Islet precursor cell (in vitro differentiated cells): ENCODE measurements around the gene UNC5A.

ENCODE experiments used
- DNase-seq: peaks from one replicate; pipeline ENCODE4 v3.0.0-alpha.2; 2018

Gene UNC5A

GRCh38 chr5:176802116-176802784 is 8.1 kb upstream of the UNC5A start:
- no peak for DNase-seq

- DNase-seq, result no peak
These were observed 7.1 kb upstream of the UNC5A start for GRCh38 chr5:176803068-176803942.

GRCh38 chr5:176803943-176804498 is 6.3 kb upstream of the UNC5A start:
- DNase-seq, result peak; percentile 82

- DNase-seq, result no peak
These were observed 4.2 kb upstream of the UNC5A start for GRCh38 chr5:176806137-176806536.

GRCh38 chr5:176809544-176810080 is 747 bp upstream of the UNC5A start:
- DNase-seq, result no peak

- DNase-seq, result no peak
These were observed 535 bp downstream of the UNC5A start for GRCh38 chr5:176810687-176811501.

GRCh38 chr5:176812269-176813259 is 2.2 kb downstream of the UNC5A start:
- peak; percentile 81 for DNase-seq

- no peak for DNase-seq
These were observed 3.4 kb downstream of the UNC5A start for GRCh38 chr5:176813587-176814312.

- no peak for DNase-seq
These were observed 3.9 kb downstream of the UNC5A start for GRCh38 chr5:176814313-176814685.

GRCh38 chr5:176814836-176815438 is 4.6 kb downstream of the UNC5A start:
- no peak for DNase-seq

- DNase-seq, result no peak
These were observed 5.8 kb downstream of the UNC5A start for GRCh38 chr5:176816043-176816745.

GRCh38 chr5:176816791-176817347 is 6.5 kb downstream of the UNC5A start:
- DNase-seq, result no peak

GRCh38 chr5:176817369-176817840 is 7.0 kb downstream of the UNC5A start:
- DNase-seq, result peak; percentile 65

- DNase-seq, result peak; percentile 78
These were observed 7.5 kb downstream of the UNC5A start for GRCh38 chr5:176817841-176818377.

GRCh38 chr5:176818391-176819098 is 8.2 kb downstream of the UNC5A start:
- no peak for DNase-seq

GRCh38 chr5:176819476-176819875 is 9.1 kb downstream of the UNC5A start:
- DNase-seq, result peak; percentile 41

- no peak for DNase-seq
These were observed 10.6 kb downstream of the UNC5A start for GRCh38 chr5:176820937-176821336.

GRCh38 chr5:176821441-176821840 is 11.1 kb downstream of the UNC5A start:
- DNase-seq, result no peak
